Trophoblast cell (in vitro differentiated cells and primary cell): ENCODE results near the gene FAM120C.
A peak's percentile ranks its signal among the peaks of the same experiment; 100 is the strongest.

ENCODE experiments used
- DNase-seq, 2 donors: peaks; one replicate each; pipeline ENCODE4 v3.0.0-alpha.2; 2016
- H2AFZ ChIP-seq: 2 replicates; pipeline ENCODE4 v1.6.1; 2013; ENCODE audit warnings: low read length, moderate library complexity, mild to moderate bottlenecking; ENCODE audit not compliant: insufficient read depth, poor library complexity
- H2AK5ac ChIP-seq: 2 replicates; pipeline ENCODE4 v1.6.1; 2013; ENCODE audit warnings: mild to moderate bottlenecking, low read length
- H2BK120ac ChIP-seq: 2 replicates; pipeline ENCODE4 v1.6.1; 2013; ENCODE audit warnings: low read length, mild to moderate bottlenecking, moderate library complexity; ENCODE audit not compliant: insufficient read depth, poor library complexity
- H2BK12ac ChIP-seq: 2 replicates; pipeline ENCODE4 v1.6.1; 2013; ENCODE audit warnings: mild to moderate bottlenecking, low read length, moderate library complexity
- H2BK5ac ChIP-seq: 2 replicates; pipeline ENCODE4 v1.6.1; 2013; ENCODE audit warnings: low read length, low read depth, moderate library complexity, mild to moderate bottlenecking; ENCODE audit not compliant: poor library complexity
- H3K14ac ChIP-seq: 2 replicates; pipeline ENCODE4 v1.6.1; 2013; ENCODE audit warnings: mild to moderate bottlenecking, low read length
- H3K18ac ChIP-seq: 2 replicates; pipeline ENCODE4 v1.6.1; 2013; ENCODE audit warnings: mild to moderate bottlenecking, low read length
- H3K23ac ChIP-seq: 2 replicates; pipeline ENCODE4 v1.6.1; 2013; ENCODE audit warnings: low read length
- H3K27ac ChIP-seq: 2 replicates; pipeline ENCODE4 v1.5.1; 2013; ENCODE audit warnings: low read depth, mild to moderate bottlenecking, inconsistent platforms, low read length, moderate library complexity
- H3K27me3 ChIP-seq: 2 replicates; pipeline ENCODE4 v1.6.1; 2013; ENCODE audit warnings: inconsistent platforms, mild to moderate bottlenecking, low read length, moderate library complexity; ENCODE audit not compliant: insufficient read depth
- H3K36me3 ChIP-seq, 2 experiments: 1 replicate in 1 of 2; 2 replicates in 1 of 2; pipeline ENCODE4 v1.6.1; 2013; ENCODE audit warnings: low read length in 2 of 2, mild to moderate bottlenecking in 2 of 2, moderate library complexity in 1 of 2; ENCODE audit not compliant: insufficient read depth in 2 of 2, control insufficient read depth in 1 of 2
- H3K4ac ChIP-seq: 2 replicates; pipeline ENCODE4 v1.6.1; 2013; ENCODE audit warnings: low read depth, mild to moderate bottlenecking, low read length, moderate library complexity
- H3K4me1 ChIP-seq, 2 experiments: 1 replicate in 1 of 2; 2 replicates in 1 of 2; pipeline ENCODE4 v1.6.1; 2013; ENCODE audit warnings: low read length in 2 of 2, mild to moderate bottlenecking in 2 of 2, moderate library complexity in 1 of 2; ENCODE audit not compliant: insufficient read depth in 2 of 2, control insufficient read depth in 1 of 2
- H3K4me2 ChIP-seq: 2 replicates; pipeline ENCODE4 v1.6.1; 2013; ENCODE audit warnings: inconsistent platforms, mild to moderate bottlenecking, low read length, moderate library complexity
- H3K4me3 ChIP-seq: 2 replicates; pipeline ENCODE4 v1.5.1; 2013; ENCODE audit warnings: mild to moderate bottlenecking, low read depth, low read length, inconsistent platforms
- H3K79me1 ChIP-seq: one replicate; pipeline ENCODE4 v1.6.1; 2013; ENCODE audit warnings: low read length
- H3K79me2 ChIP-seq: 2 replicates; pipeline ENCODE4 v1.6.1; 2013; ENCODE audit warnings: low read length, mild to moderate bottlenecking; ENCODE audit not compliant: control insufficient read depth, insufficient read depth, poor library complexity
- H3K9ac ChIP-seq: 2 replicates; pipeline ENCODE4 v1.6.1; 2013; ENCODE audit warnings: mild to moderate bottlenecking, low read length
- H3K9me3 ChIP-seq: 2 replicates; pipeline ENCODE4 v1.6.1; 2013; ENCODE audit warnings: low read depth, mild to moderate bottlenecking, control low read depth, inconsistent platforms, low read length; ENCODE audit not compliant: insufficient read depth
- H4K12ac ChIP-seq: 2 replicates; pipeline ENCODE4 v1.6.1; 2013; ENCODE audit warnings: low read depth, mild to moderate bottlenecking, low read length, moderate library complexity
- H4K8ac ChIP-seq: 2 replicates; pipeline ENCODE4 v1.6.1; 2013; ENCODE audit warnings: low read depth, mild to moderate bottlenecking, low read length, moderate library complexity
- H4K91ac ChIP-seq: one replicate; pipeline ENCODE4 v1.6.1; 2013; ENCODE audit warnings: low read depth, mild to moderate bottlenecking, low read length, moderate library complexity
- WGBS: extraction: QIAGEN DNeasy Blood & Tissue Kit; methylation state at CpG from one replicate; pipeline ENCODE4 v1.1.7; 2013; ENCODE audit warnings: missing lambda C conversion rate; ENCODE audit not compliant: insufficient read length, insufficient coverage; ENCODE audit errors: extremely low coverage; 5-methylcytosine and 5-hydroxymethylcytosine counted together

The FAM120C gene

DNA sequence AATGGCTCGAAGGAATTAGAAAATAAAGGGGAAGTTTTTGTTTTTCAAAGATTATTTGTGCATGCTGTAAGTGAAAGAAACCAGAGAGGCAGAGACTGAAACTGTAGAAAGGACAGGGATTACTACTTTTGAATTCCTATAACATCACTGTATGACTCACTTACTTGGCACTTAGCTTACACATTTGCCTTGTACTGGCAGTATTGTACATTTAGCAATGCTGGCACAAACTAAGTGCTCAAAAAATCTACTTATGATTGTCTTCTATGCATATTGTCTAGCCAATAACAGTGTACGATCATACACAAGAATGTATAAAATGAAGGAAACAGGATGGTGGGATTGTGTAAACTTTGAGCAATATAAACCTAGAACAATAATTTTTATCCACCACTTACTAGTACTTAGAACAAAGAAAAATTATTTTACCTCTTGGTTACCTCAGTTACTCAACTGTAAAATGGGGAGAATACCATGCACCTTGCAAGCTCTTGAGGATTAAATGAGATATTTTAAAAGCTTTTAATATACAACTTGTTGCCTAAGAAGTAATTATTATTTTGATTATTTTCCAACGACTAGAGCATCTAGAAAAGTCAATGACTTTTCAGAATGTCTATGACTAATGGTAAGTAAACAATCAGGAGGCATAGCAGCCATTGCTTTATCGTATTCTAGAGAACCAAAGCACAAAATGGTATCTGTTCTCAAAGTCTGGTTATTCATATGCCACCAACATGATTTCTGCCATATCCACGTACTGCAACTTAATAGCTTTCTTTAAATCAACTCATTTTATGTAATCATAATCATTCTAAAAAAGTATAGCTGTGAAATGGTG, 4.7 kb downstream of the FAM120C start:
- H3K79me1 ChIP-seq, result peaks cover 7% of the 10 kb centered on the region
- H3K4ac ChIP-seq, result no peak overlapping the region
- no peak overlapping the region for H3K23ac ChIP-seq
- no peak overlapping the region for H3K27ac ChIP-seq
- peaks cover 3 to 4% of the 10 kb centered on the region in 2 experiments for H3K36me3 ChIP-seq
- no peak overlapping the region for H2BK12ac ChIP-seq
- H3K18ac ChIP-seq, result no peak overlapping the region
- no peak overlapping the region for H2BK5ac ChIP-seq
- no peak overlapping the region for H3K4me2 ChIP-seq
- H3K4me1 ChIP-seq, result peaks cover 2 to 12% of the 10 kb centered on the region in 2 experiments
- H4K91ac ChIP-seq, result no peak overlapping the region
- H2BK120ac ChIP-seq, result no peak overlapping the region
- no peak overlapping the region for H4K8ac ChIP-seq
- no peak overlapping the region for H2AFZ ChIP-seq
- no peaks in the 10 kb centered on the region for H3K27me3 ChIP-seq
- H3K4me3 ChIP-seq, result no peak overlapping the region
- no peaks in the 10 kb centered on the region for H3K9me3 ChIP-seq
- no peak overlapping the region for H4K12ac ChIP-seq
- no peak overlapping the region for H3K14ac ChIP-seq
- 100% methylated on average over 1 of the region's 5 CpGs for WGBS
- DNase-seq, result peak in 1 of 2 donors; percentile 52
- peaks cover 9% of the 10 kb centered on the region for H3K79me2 ChIP-seq
- H3K9ac ChIP-seq, result no peak overlapping the region
- H2AK5ac ChIP-seq, result no peak overlapping the region

- Histone ChIP-seq H4K8ac (no peak overlapping the region), H2BK5ac (no peak overlapping the region), H3K36me3 (peaks cover 3 to 4% of the 10 kb centered on the region in 2 experiments), H3K14ac (no peak overlapping the region), H3K27me3 (no peaks in the 10 kb centered on the region), H3K4me2 (no peak overlapping the region), H4K91ac (no peak overlapping the region), H3K4me3 (no peak overlapping the region), H3K4ac (no peak overlapping the region), H3K79me2 (peaks cover 2% of the 10 kb centered on the region), H3K18ac (no peak overlapping the region), H3K27ac (no peak overlapping the region), H3K23ac (no peak overlapping the region), H2BK12ac (no peak overlapping the region), H2AFZ (no peak overlapping the region), H3K9ac (no peak overlapping the region), H3K4me1 (peaks cover 2 to 12% of the 10 kb centered on the region in 2 experiments), H2BK120ac (no peak overlapping the region), H3K79me1 (no peaks in the 10 kb centered on the region), H2AK5ac (no peak overlapping the region), H3K9me3 (no peaks in the 10 kb centered on the region), H4K12ac (no peak overlapping the region)
- no CpG with 5 or more reads among the region's 3 CpGs for WGBS
- no peak for DNase-seq
These were observed 5.7 kb downstream of the FAM120C start for GRCh38 chrX:54177306-54177705.

DNA sequence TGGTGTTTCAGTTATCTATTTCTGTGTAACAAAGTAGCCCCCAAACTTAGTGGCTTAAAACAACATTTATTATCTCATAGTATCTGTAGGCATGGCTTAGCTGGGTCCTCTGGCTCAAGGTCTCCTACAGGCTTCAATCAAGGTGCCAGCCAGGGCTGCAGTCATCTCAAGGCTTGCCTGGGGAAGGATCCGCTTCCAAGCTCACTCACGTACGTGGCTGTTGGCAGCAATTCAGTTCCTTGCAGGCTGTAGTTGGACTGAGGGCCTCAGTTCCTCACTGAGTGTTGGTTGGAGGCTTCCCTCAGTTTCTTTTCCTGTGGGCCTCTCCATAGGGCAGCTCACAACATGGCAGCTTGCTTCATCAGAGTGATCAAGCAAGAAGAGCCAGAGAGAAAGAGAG, 9.3 kb downstream of the FAM120C start:
- Histone ChIP-seq H3K27ac (no peak overlapping the region), H2AK5ac (no peak overlapping the region), H3K79me1 (no peaks in the 10 kb centered on the region), H3K9me3 (no peaks in the 10 kb centered on the region), H3K4me1 (peaks cover 0 to 2% of the 10 kb centered on the region in 2 experiments), H3K4ac (no peak overlapping the region), H2AFZ (no peak overlapping the region), H4K91ac (no peak overlapping the region), H3K36me3 (peaks cover 3 to 4% of the 10 kb centered on the region in 2 experiments), H4K8ac (no peak overlapping the region), H3K9ac (no peak overlapping the region), H2BK120ac (no peak overlapping the region), H3K79me2 (no peaks in the 10 kb centered on the region), H2BK5ac (no peak overlapping the region), H3K27me3 (no peaks in the 10 kb centered on the region), H3K4me2 (no peak overlapping the region), H3K18ac (no peak overlapping the region), H2BK12ac (no peak overlapping the region), H3K23ac (no peak overlapping the region), H3K14ac (no peak overlapping the region), H4K12ac (no peak overlapping the region), H3K4me3 (no peak overlapping the region)
- WGBS, result no CpG with 5 or more reads among the region's 3 CpGs
- no peak for DNase-seq

GRCh38 chrX:54172455-54172854, 10.6 kb downstream of the FAM120C start:
- H3K79me2 ChIP-seq, result no peaks in the 10 kb centered on the region
- H3K23ac ChIP-seq, result no peak overlapping the region
- no peak overlapping the region for H3K14ac ChIP-seq
- no peak overlapping the region for H2AFZ ChIP-seq
- H3K4me2 ChIP-seq, result no peak overlapping the region
- H3K18ac ChIP-seq, result no peak overlapping the region
- no peak for DNase-seq
- H4K12ac ChIP-seq, result no peak overlapping the region
- H2BK12ac ChIP-seq, result no peak overlapping the region
- no peaks in the 10 kb centered on the region for H3K27me3 ChIP-seq
- no peaks in the 10 kb centered on the region for H3K9me3 ChIP-seq
- H2BK120ac ChIP-seq, result no peak overlapping the region
- H3K4ac ChIP-seq, result no peak overlapping the region
- H3K79me1 ChIP-seq, result no peaks in the 10 kb centered on the region
- H2AK5ac ChIP-seq, result no peak overlapping the region
- H3K4me1 ChIP-seq, result peaks cover 0 to 2% of the 10 kb centered on the region in 2 experiments
- H3K27ac ChIP-seq, result no peak overlapping the region
- H4K91ac ChIP-seq, result no peak overlapping the region
- no peak overlapping the region for H3K9ac ChIP-seq
- H3K36me3 ChIP-seq, result peaks cover 3 to 4% of the 10 kb centered on the region in 2 experiments
- H2BK5ac ChIP-seq, result no peak overlapping the region
- no CpG with 5 or more reads among the region's 3 CpGs for WGBS
- no peak overlapping the region for H3K4me3 ChIP-seq
- H4K8ac ChIP-seq, result no peak overlapping the region
